Endodermal cell (in vitro differentiated cells): ENCODE measurements around the gene NPY1R. TPM values are rescaled to one million over a fixed set of nuclear protein-coding genes. Genes with fewer than 3 reads are reported as not detected.

ENCODE experiments used
- DNase-seq: peaks from one replicate; pipeline ENCODE4 v3.0.0-alpha.2; 2017
- H3K27ac ChIP-seq: 2 replicates; pipeline ENCODE4 v1.5.1; 2013; ENCODE audit warnings: mild to moderate bottlenecking, low read depth, low read length, moderate library complexity
- H3K27me3 ChIP-seq: 2 replicates; pipeline ENCODE4 v1.6.1; 2013; ENCODE audit warnings: mild to moderate bottlenecking, low read length, moderate library complexity; ENCODE audit not compliant: insufficient read depth, control insufficient read depth, poor library complexity, severe bottlenecking
- H3K36me3 ChIP-seq: 2 replicates; pipeline ENCODE4 v1.7.0; 2013; ENCODE audit warnings: mild to moderate bottlenecking, low read length, moderate library complexity; ENCODE audit not compliant: control insufficient read depth, insufficient read depth
- H3K4me1 ChIP-seq: one replicate; pipeline ENCODE4 v1.7.0; 2013; ENCODE audit warnings: low read length; ENCODE audit not compliant: control insufficient read depth, insufficient read depth
- H3K4me3 ChIP-seq: 2 replicates; pipeline ENCODE4 v1.5.1; 2013; ENCODE audit warnings: mild to moderate bottlenecking, low read length, moderate library complexity
- H3K9ac ChIP-seq: 2 replicates; pipeline ENCODE4 v1.6.1; 2013; ENCODE audit warnings: mild to moderate bottlenecking, low read length, moderate library complexity; ENCODE audit not compliant: poor library complexity, severe bottlenecking; ENCODE audit errors: extremely low read depth
- H3K9me3 ChIP-seq: 2 replicates; pipeline ENCODE4 v1.6.1; 2013; ENCODE audit warnings: mild to moderate bottlenecking, low read length, moderate library complexity; ENCODE audit not compliant: control insufficient read depth
- H3K27ac Mint-ChIP-seq: 2 replicates; pipeline ENCODE4 v1.8.0; 2020; ENCODE audit warnings: mixed read lengths
- H3K27me3 Mint-ChIP-seq: 2 replicates; pipeline ENCODE4 v1.8.0; 2021; ENCODE audit warnings: mild to moderate bottlenecking, mixed read lengths; ENCODE audit not compliant: insufficient read depth
- H3K36me3 Mint-ChIP-seq: 2 replicates; pipeline ENCODE4 v1.8.0; 2020; ENCODE audit warnings: low read depth, mixed read lengths
- H3K4me1 Mint-ChIP-seq: 2 replicates; pipeline ENCODE4 v1.8.0; 2020; ENCODE audit warnings: mixed read lengths
- H3K4me3 Mint-ChIP-seq: 2 replicates; pipeline ENCODE4 v1.8.0; 2020; ENCODE audit warnings: mild to moderate bottlenecking, moderate library complexity, mixed read lengths
- H3K9me3 Mint-ChIP-seq: 2 replicates; pipeline ENCODE4 v1.8.0; 2020; ENCODE audit warnings: mild to moderate bottlenecking, mixed read lengths
- CTCF ChIP-seq: fragments of 200-600 bp; sonication (generic); conservative IDR thresholded peaks from 2 replicates; pipeline ENCODE4 v1.5.0; 2021; ENCODE audit warnings: antibody characterized with exemption, mild to moderate bottlenecking
- WGBS, 2 experiments: methylation state at CpG; one replicate each; pipeline versions ENCODE4 v1.1.5 to v1.1.7; 2013; ENCODE audit warnings: missing lambda C conversion rate in 2 of 2, mixed read lengths in 1 of 2; ENCODE audit not compliant: insufficient coverage in 1 of 2, insufficient read length in 1 of 2; 5-methylcytosine and 5-hydroxymethylcytosine counted together
- total RNA-seq, 2 donors: library from RNA; stranded (reverse); fragmentation: NEBNext Ultra II Directional in 1 of 2; extraction: Animal tissue kit (Norgen Biotek cat#: 25700) in 1 of 2; gene quantifications; 2 replicates in 1 of 2; 3 replicates in 1 of 2; pipeline ENCODE4 v1.2.1, GENCODE V29; 2021

Gene NPY1R
- total RNA-seq, 2 donors from 2014 or later: 11.4 to 11.8 TPM

- Histone ChIP-seq H3K4me1 (peaks cover 4% of the 10 kb centered on the region), H3K27ac (no peak within 1 kb of the TSS), H3K4me3 (peak within 1 kb of the TSS; percentile 87), H3K9me3 (no peaks in the 10 kb centered on the region), H3K36me3 (no peaks in the 10 kb centered on the region), H3K9ac (peak within 1 kb of the TSS; percentile 49), H3K27me3 (peaks cover 32% of the 10 kb centered on the region)
- no peak for TF ChIP-seq CTCF
- Mint-ChIP-seq H3K27ac (no peak within 1 kb of the TSS), H3K9me3 (no peaks in the 10 kb centered on the region), H3K4me1 (peaks cover 13% of the 10 kb centered on the region), H3K27me3 (peaks cover 38% of the 10 kb centered on the region), H3K36me3 (peaks cover 1% of the 10 kb centered on the region), H3K4me3 (peak within 1 kb of the TSS; percentile 78)
- peak; percentile 79 for DNase-seq
- WGBS, 2 experiments: 1% methylated on average over 55 of the region's 55 CpGs; no CpG with 5 or more reads in 1 of the 2 experiments
Measured at GRCh38 chr4:163343604-163344146, 11.3 kb upstream of the NPY1R start, which contains the start of gene NPY5R. NPY5R (plus strand) TSS chr4:163343892; CDS start chr4:163350274, 6,382 bp downstream.

GRCh38 chr4:163335384-163335783 is 3.0 kb upstream of the NPY1R start:
- WGBS, 2 experiments: 93% methylated on average over 2 to 3 of the region's 3 CpGs
- Mint-ChIP-seq H3K36me3 (no peaks in the 10 kb centered on the region), H3K27me3 (peaks cover 16% of the 10 kb centered on the region), H3K27ac (no peak overlapping the region), H3K4me1 (peaks cover 8% of the 10 kb centered on the region), H3K4me3 (no peak overlapping the region), H3K9me3 (no peaks in the 10 kb centered on the region)
- Histone ChIP-seq H3K9me3 (no peaks in the 10 kb centered on the region), H3K36me3 (no peaks in the 10 kb centered on the region), H3K9ac (no peak overlapping the region), H3K27ac (no peak overlapping the region), H3K4me3 (no peak overlapping the region), H3K27me3 (peaks cover 15% of the 10 kb centered on the region), H3K4me1 (no peaks in the 10 kb centered on the region)
- no peak for DNase-seq
- TF ChIP-seq CTCF: no peak

GRCh38 chr4:163331629-163332376 is 593 bp downstream of the NPY1R start:
- Mint-ChIP-seq H3K4me3 (peak overlapping the region; percentile 84), H3K4me1 (peaks cover 3% of the 10 kb centered on the region), H3K9me3 (no peaks in the 10 kb centered on the region), H3K36me3 (no peaks in the 10 kb centered on the region), H3K27ac (peak overlapping the region; percentile 93), H3K27me3 (peaks cover 19% of the 10 kb centered on the region)
- DNase-seq: peak; percentile 80
- WGBS, 2 experiments: 1 to 2% methylated on average over 11 to 58 of the region's 58 CpGs
- Histone ChIP-seq H3K9ac (peak overlapping the region; percentile 57), H3K4me3 (peak overlapping the region; percentile 98), H3K27ac (no peak overlapping the region), H3K9me3 (no peaks in the 10 kb centered on the region), H3K36me3 (no peaks in the 10 kb centered on the region), H3K4me1 (no peaks in the 10 kb centered on the region), H3K27me3 (peaks cover 15% of the 10 kb centered on the region)
- TF ChIP-seq CTCF: peak; percentile 54
